LNCaP clone FGC (cell line): ENCODE data around the gene BTBD9.

Source experiments
- DNase-seq: peaks from one replicate; pipeline ENCODE4 v3.0.0-alpha.2; 2011; ENCODE audit warnings: low read depth
- H3K4me3 ChIP-seq: 2 replicates; pipeline ENCODE4 v1.5.1; 2011; ENCODE audit warnings: mild to moderate bottlenecking, low read depth, low read length, control low read depth
- CTCF ChIP-seq: IDR thresholded peaks from 2 replicates; pipeline ENCODE4 v1.5.1; 2012; ENCODE audit warnings: mild to moderate bottlenecking; ENCODE audit not compliant: control insufficient read depth, insufficient read depth; ENCODE audit errors: extremely low read depth

The BTBD9 gene

GRCh38 chr6:38271081-38271480 is 368.6 kb downstream of the BTBD9 start:
- H3K4me3 ChIP-seq: no peak overlapping the region
- no peak for TF ChIP-seq CTCF
- no peak for DNase-seq

- TF ChIP-seq CTCF: no peak
- DNase-seq: no peak
- H3K4me3 ChIP-seq: no peak overlapping the region
Observed at GRCh38 chr6:38270367-38270766, 369.4 kb downstream of the BTBD9 start.

- no peak for TF ChIP-seq CTCF
- DNase-seq: no peak
- H3K4me3 ChIP-seq: no peak overlapping the region
Observed at GRCh38 chr6:38269461-38270172, 370.1 kb downstream of the BTBD9 start.

DNA sequence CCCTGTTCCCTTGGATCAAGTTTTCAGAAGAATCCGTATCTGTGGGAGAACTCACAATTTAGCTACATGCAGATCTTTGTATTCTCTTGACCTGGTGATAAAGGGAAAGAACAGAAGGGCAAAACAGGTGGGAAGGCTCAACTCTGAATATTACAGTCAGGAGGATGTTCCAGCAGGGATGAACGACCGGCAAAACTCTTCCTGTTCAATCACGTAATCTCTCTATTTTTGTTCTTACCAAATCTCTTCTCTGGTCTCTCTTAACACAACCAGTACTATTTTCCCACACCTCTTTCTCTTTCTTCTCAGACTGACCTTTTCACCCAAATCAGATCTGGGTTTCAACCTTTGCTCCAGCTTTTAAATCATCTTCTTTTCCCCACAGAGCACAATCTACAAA is 371.4 kb downstream of the BTBD9 start:
- DNase-seq: no peak
- TF ChIP-seq CTCF: no peak

DNA sequence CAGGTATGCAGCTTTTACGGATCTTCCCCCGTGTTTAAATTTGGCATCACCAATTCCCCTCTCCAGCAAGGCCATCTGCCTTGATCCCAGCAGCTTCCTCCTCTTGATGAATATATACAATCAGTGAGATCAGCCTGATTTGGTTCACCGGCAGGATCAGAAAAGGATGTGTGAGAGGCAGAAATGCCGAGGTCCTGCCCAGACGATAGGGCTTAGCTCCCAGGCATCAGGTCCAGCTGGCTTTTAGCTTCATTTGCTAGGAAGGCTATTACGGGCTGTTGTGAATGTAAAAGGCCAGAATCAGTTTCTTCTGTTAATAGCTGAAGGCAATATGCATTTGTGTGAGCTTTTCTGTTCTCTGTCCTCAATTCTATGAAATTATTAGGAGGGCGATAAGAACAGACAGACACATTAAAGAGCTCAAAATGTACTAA is 372.8 kb downstream of the BTBD9 start:
- no peak for TF ChIP-seq CTCF
- no peak for DNase-seq

More for the DNA sequence above, 371.4 kb downstream of the BTBD9 start:
- no peak overlapping the region for H3K4me3 ChIP-seq

GRCh38 chr6:38264605-38265004 is 375.1 kb downstream of the BTBD9 start:
- no peak for DNase-seq
- H3K4me3 ChIP-seq: no peak overlapping the region
- TF ChIP-seq CTCF: no peak

More for the DNA sequence above, 372.8 kb downstream of the BTBD9 start:
- no peak overlapping the region for H3K4me3 ChIP-seq

- TF ChIP-seq CTCF: no peak
- no peak for DNase-seq
- no peak overlapping the region for H3K4me3 ChIP-seq
Observed at GRCh38 chr6:38262609-38263008, 377.1 kb downstream of the BTBD9 start.
